Left ventricle myocardium inferior (tissue), 1 donor: Measurements from ENCODE around the gene WDFY3. TPM values are rescaled to one million over a fixed set of nuclear protein-coding genes. Genes with fewer than 3 reads are reported as not detected.

Source experiments
- DNase-seq: peaks from one replicate; pipeline ENCODE4 v3.0.0-alpha.2; 2020
- H3K27ac ChIP-seq: fragments of 200-600 bp; replicated peaks from 2 replicates; pipeline ENCODE4 v1.8.0; 2021
- H3K27me3 ChIP-seq: fragments of 200-600 bp; 2 replicates; pipeline ENCODE4 v1.8.0; 2021; ENCODE audit warnings: low read depth
- H3K36me3 ChIP-seq: fragments of 200-600 bp; 2 replicates; pipeline ENCODE4 v1.8.0; 2021
- H3K4me1 ChIP-seq: fragments of 200-600 bp; 2 replicates; pipeline ENCODE4 v1.8.0; 2021
- H3K4me3 ChIP-seq: fragments of 200-600 bp; 2 replicates; pipeline ENCODE4 v1.8.0; 2021; ENCODE audit warnings: mild to moderate bottlenecking, moderate library complexity
- H3K9me3 ChIP-seq: fragments of 200-600 bp; replicated peaks from 2 replicates; pipeline ENCODE4 v1.8.0; 2021
- intact Hi-C: fragments of 100-400 bp; cut with micrococcal nuclease; formaldehyde crosslinking; loops from one replicate; pipeline ENCODE4 v1.11.0; 2022
- total RNA-seq: library from RNA; stranded (reverse); fragmentation: NEBNext Ultra II Directional; extraction: Animal tissue kit (Norgen Biotek cat#: 25700); gene quantifications from one replicate; pipeline ENCODE4 v1.2.1, GENCODE V29; 2021
- TF ChIP-seq, protein P1 (sequence below): fragments of 200-600 bp; IDR thresholded peaks from 2 replicates; pipeline ENCODE4 v1.8.0; 2021; ENCODE audit warnings: antibody characterized with exemption, mild to moderate bottlenecking, borderline replicate concordance
- donor health status: DM: no; HTN: yes; CAD: no; lungs with severe emphysema.

The WDFY3 gene
- total RNA-seq, 1 donor from 2014 or later: 48.7 TPM

DNA sequence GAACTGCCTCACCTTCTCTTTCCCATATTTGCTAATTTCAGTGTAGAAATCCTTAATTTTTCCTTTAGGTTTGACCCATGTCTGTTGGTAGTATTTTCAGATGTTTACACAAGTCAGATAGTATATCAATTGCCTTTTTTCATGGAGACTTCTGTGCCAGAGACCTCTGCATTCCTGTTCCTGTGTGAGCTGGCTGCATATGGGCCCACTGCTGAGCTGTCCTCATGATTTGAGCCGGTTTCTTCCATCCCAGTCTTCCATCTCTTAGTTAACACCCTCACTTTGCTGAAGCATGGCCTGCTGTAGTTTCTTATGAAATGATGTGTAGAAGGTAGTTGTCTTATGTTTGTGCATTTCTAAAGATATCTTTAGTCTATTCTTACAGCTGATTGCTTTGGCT is 343.5 kb downstream of the WDFY3 start:
- H3K9me3 ChIP-seq: no peaks in the 10 kb centered on the region
- no peaks in the 10 kb centered on the region for H3K36me3 ChIP-seq
- H3K27ac ChIP-seq: no peak overlapping the region
- DNase-seq: no peak
- H3K4me1 ChIP-seq: no peaks in the 10 kb centered on the region
- TF ChIP-seq, protein P1, sequence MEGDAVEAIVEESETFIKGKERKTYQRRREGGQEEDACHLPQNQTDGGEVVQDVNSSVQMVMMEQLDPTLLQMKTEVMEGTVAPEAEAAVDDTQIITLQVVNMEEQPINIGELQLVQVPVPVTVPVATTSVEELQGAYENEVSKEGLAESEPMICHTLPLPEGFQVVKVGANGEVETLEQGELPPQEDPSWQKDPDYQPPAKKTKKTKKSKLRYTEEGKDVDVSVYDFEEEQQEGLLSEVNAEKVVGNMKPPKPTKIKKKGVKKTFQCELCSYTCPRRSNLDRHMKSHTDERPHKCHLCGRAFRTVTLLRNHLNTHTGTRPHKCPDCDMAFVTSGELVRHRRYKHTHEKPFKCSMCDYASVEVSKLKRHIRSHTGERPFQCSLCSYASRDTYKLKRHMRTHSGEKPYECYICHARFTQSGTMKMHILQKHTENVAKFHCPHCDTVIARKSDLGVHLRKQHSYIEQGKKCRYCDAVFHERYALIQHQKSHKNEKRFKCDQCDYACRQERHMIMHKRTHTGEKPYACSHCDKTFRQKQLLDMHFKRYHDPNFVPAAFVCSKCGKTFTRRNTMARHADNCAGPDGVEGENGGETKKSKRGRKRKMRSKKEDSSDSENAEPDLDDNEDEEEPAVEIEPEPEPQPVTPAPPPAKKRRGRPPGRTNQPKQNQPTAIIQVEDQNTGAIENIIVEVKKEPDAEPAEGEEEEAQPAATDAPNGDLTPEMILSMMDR: no peak
- H3K4me3 ChIP-seq: no peak overlapping the region
- no peaks in the 10 kb centered on the region for H3K27me3 ChIP-seq
- intact Hi-C loops: no loop called here
